ENCODE data around the gene C1QTNF8. TPM values are rescaled to one million over a fixed set of nuclear protein-coding genes. Genes with fewer than 3 reads are reported as not detected.
"Not testable (repeated sequence)": the region's sequence is repeated elsewhere in the genome, so short reads cannot be mapped to it uniquely, and the experiment has no call there.

Gene C1QTNF8
- total and polyA plus RNA-seq, 4 donors = not detected

DNA sequence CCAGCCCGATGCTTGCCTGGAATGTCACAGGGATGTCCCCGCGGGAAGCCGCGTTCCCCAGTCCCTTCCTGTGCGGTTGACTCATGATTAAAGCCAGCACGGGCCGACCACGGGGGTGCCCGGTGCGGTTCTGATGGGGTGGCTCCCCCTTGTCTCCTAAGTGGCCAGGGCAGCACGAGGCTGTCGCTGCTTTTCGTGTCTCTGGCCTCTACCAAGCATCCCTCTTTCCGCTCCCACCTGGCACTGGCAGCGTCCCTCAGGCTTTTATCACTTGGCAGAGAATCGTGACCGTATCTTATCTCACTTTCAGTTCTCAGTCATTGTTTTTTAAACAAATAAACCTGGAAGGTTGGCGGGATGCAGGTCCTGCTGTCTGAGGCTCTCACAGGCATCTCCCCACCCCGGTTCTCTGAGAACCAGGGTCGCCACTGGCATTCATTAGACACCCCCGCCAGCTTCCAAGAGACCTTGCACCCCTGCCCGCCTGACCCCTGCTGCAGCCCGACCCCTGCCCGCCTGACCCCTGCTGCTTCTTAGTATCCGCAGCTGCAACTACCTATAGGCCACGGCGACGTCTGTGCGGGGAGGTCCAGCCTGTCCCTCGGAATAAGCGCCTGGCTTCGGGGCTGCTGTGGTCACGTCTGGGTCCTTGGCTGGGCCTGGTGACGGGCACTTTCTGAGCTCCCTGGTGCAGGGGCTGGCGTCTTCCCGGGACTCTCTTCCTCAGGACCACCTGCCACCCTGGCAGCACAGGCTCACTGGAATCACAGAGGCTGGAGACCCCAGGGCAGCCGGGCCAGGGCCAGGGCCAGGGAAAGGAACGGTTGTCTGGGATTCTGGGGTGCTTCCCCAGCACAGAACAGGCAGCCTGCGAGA, 7.5 kb downstream of the C1QTNF8 start (continued):
- TF ChIP-seq RAD21 (IDR thresholded peaks at IDR 0.05) = no peak

- WGBS = 81% methylated on average over 10 of the region's 10 CpGs
- not testable (repeated sequence) for H3K4me3 ChIP-seq (ENCODE audit: low read depth in 1 of 3, low read length in 3 of 3); H3K36me3 ChIP-seq (ENCODE audit: control insufficient read depth in 4 of 4, insufficient read depth in 3 of 4, low read depth in 1 of 4, low read length in 3 of 4); DNase-seq (ENCODE audit: low spot score); H3K9ac ChIP-seq (ENCODE audit: low read depth in 1 of 2, low read length in 2 of 2); H3K27ac ChIP-seq (ENCODE audit: low read depth in 1 of 2, low read length in 2 of 2); H3K27me3 ChIP-seq (ENCODE audit: control insufficient read depth in 4 of 4, insufficient read depth in 4 of 4, low read length in 3 of 4)
- H3K4me1 ChIP-seq (ENCODE audit: control insufficient read depth in 4 of 4, insufficient read depth in 4 of 4, low read length in 3 of 4) = peaks cover 15 to 26% (median 17%) of the 10 kb centered on the region in 4 donors
- peaks cover 7 to 19% (median 12%) of the 10 kb centered on the region in 4 donors for H3K9me3 ChIP-seq (ENCODE audit: control insufficient read depth in 4 of 4, low read length in 3 of 4)
Observed at GRCh38 chr16:1086443-1086842, 9.6 kb downstream of the C1QTNF8 start.

DNA sequence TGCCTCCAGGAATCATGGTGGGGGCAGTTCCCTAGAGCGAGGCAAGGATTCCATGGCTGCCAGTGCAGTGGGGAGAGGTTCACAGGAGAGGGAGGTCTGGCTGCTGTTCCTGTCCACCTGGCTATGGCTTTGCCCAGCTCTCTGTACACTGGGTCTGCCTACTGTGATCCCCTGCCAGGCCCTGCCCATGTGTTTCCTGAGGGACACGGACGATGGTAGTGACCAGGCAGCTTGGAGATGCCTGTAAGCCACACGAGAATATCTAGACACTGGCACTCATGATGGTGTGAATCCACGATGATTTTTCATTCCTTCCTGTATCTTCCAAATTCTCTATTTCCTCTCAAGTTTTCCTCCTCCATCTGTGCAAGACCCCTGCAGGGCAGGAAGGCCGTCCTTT, 11.1 kb downstream of the C1QTNF8 start:
- TF ChIP-seq HNF4G (IDR thresholded peaks at IDR 0.05) (no peak), YY1 (IDR thresholded peaks at IDR 0.05) (no peak), REST (IDR thresholded peaks at IDR 0.05) (no peak), FOXA1 (IDR thresholded peaks at IDR 0.05) (no peak), TAF1 (conservative IDR thresholded peaks at IDR 0.05) (no peak), RAD21 (IDR thresholded peaks at IDR 0.05) (no peak), JUND (IDR thresholded peaks at IDR 0.05) (no peak), MAX (IDR thresholded peaks at IDR 0.05) (no peak), NR2F2 (IDR thresholded peaks at IDR 0.05) (no peak), GABPA (IDR thresholded peaks at IDR 0.05 in 1 of 2, conservative IDR thresholded peaks at IDR 0.05 in 1 of 2) (no peak), RXRA (IDR thresholded peaks at IDR 0.05) (no peak), SP1 (IDR thresholded peaks at IDR 0.05) (no peak), HNF4A (conservative IDR thresholded peaks at IDR 0.05) (no peak), EGR1 (IDR thresholded peaks at IDR 0.05; ENCODE audit: low read depth in 2 of 2) (no peak), FOXA2 (IDR thresholded peaks at IDR 0.05) (no peak), ZBTB33 (IDR thresholded peaks at IDR 0.05) (no peak)
- TF ChIP-seq, protein P1, sequence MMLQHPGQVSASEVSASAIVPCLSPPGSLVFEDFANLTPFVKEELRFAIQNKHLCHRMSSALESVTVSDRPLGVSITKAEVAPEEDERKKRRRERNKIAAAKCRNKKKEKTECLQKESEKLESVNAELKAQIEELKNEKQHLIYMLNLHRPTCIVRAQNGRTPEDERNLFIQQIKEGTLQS (IDR thresholded peaks at IDR 0.05) = no peak
- TF ChIP-seq, protein P2, sequence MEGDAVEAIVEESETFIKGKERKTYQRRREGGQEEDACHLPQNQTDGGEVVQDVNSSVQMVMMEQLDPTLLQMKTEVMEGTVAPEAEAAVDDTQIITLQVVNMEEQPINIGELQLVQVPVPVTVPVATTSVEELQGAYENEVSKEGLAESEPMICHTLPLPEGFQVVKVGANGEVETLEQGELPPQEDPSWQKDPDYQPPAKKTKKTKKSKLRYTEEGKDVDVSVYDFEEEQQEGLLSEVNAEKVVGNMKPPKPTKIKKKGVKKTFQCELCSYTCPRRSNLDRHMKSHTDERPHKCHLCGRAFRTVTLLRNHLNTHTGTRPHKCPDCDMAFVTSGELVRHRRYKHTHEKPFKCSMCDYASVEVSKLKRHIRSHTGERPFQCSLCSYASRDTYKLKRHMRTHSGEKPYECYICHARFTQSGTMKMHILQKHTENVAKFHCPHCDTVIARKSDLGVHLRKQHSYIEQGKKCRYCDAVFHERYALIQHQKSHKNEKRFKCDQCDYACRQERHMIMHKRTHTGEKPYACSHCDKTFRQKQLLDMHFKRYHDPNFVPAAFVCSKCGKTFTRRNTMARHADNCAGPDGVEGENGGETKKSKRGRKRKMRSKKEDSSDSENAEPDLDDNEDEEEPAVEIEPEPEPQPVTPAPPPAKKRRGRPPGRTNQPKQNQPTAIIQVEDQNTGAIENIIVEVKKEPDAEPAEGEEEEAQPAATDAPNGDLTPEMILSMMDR (IDR thresholded peaks at IDR 0.05; ENCODE audit: low read depth, low read length, missing input control) = no peak
- 93% methylated on average over 6 of the region's 6 CpGs for WGBS
- Histone ChIP-seq H3K9ac (ENCODE audit: low read depth in 1 of 2, low read length in 2 of 2) (no peak overlapping the region), H3K9me3 (ENCODE audit: control insufficient read depth in 4 of 4, low read length in 3 of 4) (peaks cover 7 to 19% (median 12%) of the 10 kb centered on the region in 4 donors), H3K27ac (ENCODE audit: low read depth in 1 of 2, low read length in 2 of 2) (no peak overlapping the region), H3K36me3 (ENCODE audit: control insufficient read depth in 4 of 4, insufficient read depth in 3 of 4, low read depth in 1 of 4, low read length in 3 of 4) (no peaks in the 10 kb centered on the region), H3K27me3 (ENCODE audit: control insufficient read depth in 4 of 4, insufficient read depth in 4 of 4, low read length in 3 of 4) (peaks cover 0 to 8% (median 3%) of the 10 kb centered on the region in 4 donors), H3K4me1 (ENCODE audit: control insufficient read depth in 4 of 4, insufficient read depth in 4 of 4, low read length in 3 of 4) (peaks cover 18 to 34% (median 23%) of the 10 kb centered on the region in 4 donors), H3K4me3 (ENCODE audit: low read depth in 1 of 3, low read length in 3 of 3) (no peak overlapping the region)
- DNase-seq (ENCODE audit: low spot score) = no peak

All from liver (tissue), 9 donors.